Measurements from ENCODE around the gene RUNX2. TPM values are rescaled to one million over a fixed set of nuclear protein-coding genes. Genes with fewer than 3 reads are reported as not detected.

The RUNX2 gene
- total and polyA plus RNA-seq, 2 of the 8 experiments (the other 6 are each of a cell fraction or from before 2014, with no cell fraction given) = 0.26 to 1.2 TPM

GRCh38 chr6:45493761-45494160 is 165.6 kb downstream of the RUNX2 start:
- Histone ChIP-seq H3K27me3 (replicated peaks in 1 of 4; ENCODE audit: control insufficient read depth in 3 of 4, extremely low read depth in 1 of 4, insufficient read depth in 3 of 4, low read length in 3 of 4) (no peaks in the 10 kb centered on the region), H3K18ac (ENCODE audit: extremely low read depth, low read length) (no peak overlapping the region), H3K56ac (replicated peaks; ENCODE audit: insufficient read length, low read depth, low read length) (no peak overlapping the region), H3K27ac (ENCODE audit: low read depth, low read length) (no peak overlapping the region), H3K23me2 (ENCODE audit: low read depth, low read length) (no peaks in the 10 kb centered on the region), H4K5ac (ENCODE audit: insufficient read length, low read depth, low read length) (no peak overlapping the region), H2BK15ac (ENCODE audit: low read length) (no peak overlapping the region), H3K4me3 (ENCODE audit: extremely low read depth in 1 of 4, insufficient read depth in 2 of 4, low read depth in 3 of 4, low read length in 4 of 4) (no peak overlapping the region), H2BK12ac (ENCODE audit: low read depth, low read length) (no peak overlapping the region; the same call in 1 of the 2 replicates), H3K4me1 (replicated peaks in 1 of 4; ENCODE audit: control insufficient read depth in 3 of 4, insufficient read depth in 4 of 4, low read length in 3 of 4) (peaks cover 0 to 3% (median 0%) of the 10 kb centered on the region in 4 experiments; a peak in 1 of 7 replicates), H3K9me3 (ENCODE audit: insufficient read depth in 2 of 2, low read depth in 1 of 2, low read length in 1 of 2) (no peaks in the 10 kb centered on the region), H2BK120ac (replicated peaks; ENCODE audit: low read depth, low read length) (no peak overlapping the region), H3K4me2 (ENCODE audit: insufficient read depth in 1 of 2, low read depth in 2 of 2, low read length in 2 of 2) (no peak overlapping the region), H2AFZ (ENCODE audit: low read length) (no peak overlapping the region), H3K23ac (ENCODE audit: insufficient read length) (no peak overlapping the region), H4K20me1 (replicated peaks in 1 of 2; ENCODE audit: control insufficient read depth in 1 of 2, insufficient read depth in 2 of 2, low read length in 2 of 2) (no peaks in the 10 kb centered on the region), H3K79me1 (ENCODE audit: low read depth, low read length) (no peaks in the 10 kb centered on the region), H3K79me2 (ENCODE audit: control insufficient read depth in 1 of 2, insufficient read depth in 2 of 2, low read length in 2 of 2) (no peaks in the 10 kb centered on the region), H4K8ac (ENCODE audit: extremely low read depth, insufficient read depth, low read length) (no peak overlapping the region), H2BK5ac (ENCODE audit: low read depth, low read length) (no peak overlapping the region), H3K14ac (ENCODE audit: insufficient read length) (no peak overlapping the region), H2BK20ac (ENCODE audit: low read length) (no peak overlapping the region), H4K91ac (replicated peaks; ENCODE audit: insufficient read length, low read length) (no peak overlapping the region), H3K36me3 (ENCODE audit: control insufficient read depth in 2 of 4, insufficient read depth in 4 of 4, low read length in 3 of 4) (no peaks in the 10 kb centered on the region), H3K4ac (replicated peaks; ENCODE audit: insufficient read length, low read depth, low read length) (no peak overlapping the region), H3K9ac (replicated peaks in 1 of 4; ENCODE audit: extremely low read depth in 1 of 4, low read depth in 3 of 4, low read length in 3 of 4) (no peak overlapping the region), H2AK5ac (ENCODE audit: low read depth, low read length) (no peak overlapping the region)
- TF ChIP-seq CBX8 (IDR thresholded peaks at IDR 0.05; ENCODE audit: borderline replicate concordance, low read depth, low read length) = no peak
- no peak for TF ChIP-seq JUND (IDR thresholded peaks at IDR 0.05; ENCODE audit: low read length)
- POLR2A ChIA-PET (ENCODE audit: partially characterized antibody) = no interaction called here
- 87% methylated on average over 2 of the region's 2 CpGs; no CpG with 5 or more reads in 1 of the 2 experiments for WGBS, 2 experiments (ENCODE audit: extremely low coverage in 1 of 2, insufficient coverage in 1 of 2, insufficient read length in 1 of 2, insufficient replicate concordance in 2 of 2, low coverage in 1 of 2, low lambda C conversion rate in 2 of 2, missing lambda C conversion rate in 1 of 2)
- CTCF ChIA-PET (ENCODE audit: partially characterized antibody) = interaction anchor here (6.4 kb wide), 1 partner anchor 8 kb away, joined by 38 read pairs; no protein-coding TSS in a partner anchor
- no peak for DNase-seq (ENCODE audit: low read depth in 1 of 2, low spot score in 2 of 2)
- no peak for FAIRE-seq

All from H1 (cell line).